Natural killer cell (primary cell): Measurements from ENCODE around the gene TMEM88. TPM values are rescaled to one million over a fixed set of nuclear protein-coding genes. Genes with fewer than 3 reads are reported as not detected.

Source experiments
- ATAC-seq, 3 donors: fragments of 150-1000 bp in 2 of 3; fragments of 200-7000 bp in 1 of 3; cut with Tn5 transposase; 1 replicate in 1 of 3; 2 replicates in 2 of 3; pipeline ENCODE4 v1.10.0; 2021; ENCODE audit warnings: mild to moderate bottlenecking in 2 of 3, moderate library complexity in 2 of 3
- DNase-seq, 2 donors: peaks; one replicate each; pipeline versions ENCODE4 v3.0.0 to v3.0.0-alpha.2; 2013 to 2021; ENCODE audit warnings: mixed read lengths in 1 of 2
- H3K27ac ChIP-seq: one replicate; pipeline ENCODE4 v1.5.1; 2013; ENCODE audit warnings: mild to moderate bottlenecking, low read length
- H3K27me3 ChIP-seq: one replicate; pipeline ENCODE4 v1.6.1; 2013; ENCODE audit warnings: low read length; ENCODE audit not compliant: control insufficient read depth, insufficient read depth
- H3K36me3 ChIP-seq: one replicate; pipeline ENCODE4 v1.6.1; 2013; ENCODE audit warnings: low read length; ENCODE audit not compliant: control insufficient read depth, insufficient read depth
- H3K4me1 ChIP-seq: one replicate; pipeline ENCODE4 v1.6.1; 2013; ENCODE audit warnings: low read length; ENCODE audit not compliant: control insufficient read depth, insufficient read depth
- H3K4me3 ChIP-seq: one replicate; pipeline ENCODE4 v1.5.1; 2013; ENCODE audit warnings: low read length
- H3K9me3 ChIP-seq: one replicate; pipeline ENCODE4 v1.6.1; 2013; ENCODE audit warnings: low read length; ENCODE audit not compliant: control insufficient read depth, insufficient read depth
- H3K27ac Mint-ChIP-seq, 2 donors: one replicate each; pipeline ENCODE4 v1.8.0; 2022; ENCODE audit warnings: mild to moderate bottlenecking in 2 of 2, mixed read lengths in 2 of 2, moderate library complexity in 1 of 2
- H3K27me3 Mint-ChIP-seq, 2 donors: one replicate each; pipeline ENCODE4 v1.8.0; 2022; ENCODE audit warnings: low read depth in 2 of 2, mixed read lengths in 2 of 2
- H3K36me3 Mint-ChIP-seq: one replicate; pipeline ENCODE4 v1.8.0; 2022; ENCODE audit warnings: mixed read lengths
- H3K4me1 Mint-ChIP-seq, 2 donors: one replicate each; pipeline ENCODE4 v1.8.0; 2022; ENCODE audit warnings: mixed read lengths in 2 of 2
- H3K4me3 Mint-ChIP-seq: one replicate; pipeline ENCODE4 v1.8.0; 2022; ENCODE audit warnings: mild to moderate bottlenecking, moderate library complexity, mixed read lengths
- H3K9me3 Mint-ChIP-seq, 2 donors: one replicate each; pipeline ENCODE4 v1.8.0; 2022; ENCODE audit warnings: mixed read lengths in 2 of 2
- CTCF ChIP-seq: fragments of 200-600 bp; IDR thresholded peaks from one replicate; pipeline ENCODE4 v1.8.0; 2022; ENCODE audit warnings: antibody characterized with exemption
- WGBS: methylation state at CpG from one replicate; pipeline ENCODE4 v1.1.7; 2013; ENCODE audit warnings: missing lambda C conversion rate; ENCODE audit not compliant: insufficient coverage; 5-methylcytosine and 5-hydroxymethylcytosine counted together
- intact Hi-C: fragments of 100-400 bp; cut with micrococcal nuclease; formaldehyde crosslinking; loops from one replicate; pipeline ENCODE4 v1.14.2; 2022
- total RNA-seq, 4 donors: library from RNA; stranded (reverse); fragments of 120-200 nt in 1 of 4; gene quantifications; one replicate each; pipeline versions ENCODE4 v1.2.3 to v1.2.4, GENCODE V29; 2013 to 2022

TMEM88 gene
- total RNA-seq, 3 donors from 2014 or later (not counting 1 experiment from before 2014, with no cell fraction given), result 12.7 to 45.5 (median 27.6) TPM

- Histone ChIP-seq H3K36me3 (no peaks in the 10 kb centered on the region), H3K9me3 (no peaks in the 10 kb centered on the region), H3K27ac (no peak overlapping the region), H3K4me3 (no peak overlapping the region), H3K27me3 (no peaks in the 10 kb centered on the region), H3K4me1 (peaks cover 15% of the 10 kb centered on the region)
- no peak overlapping the region for H3K4me3 Mint-ChIP-seq
- H3K9me3 Mint-ChIP-seq, result no peaks in the 10 kb centered on the region
- H3K36me3 Mint-ChIP-seq, result no peaks in the 10 kb centered on the region
- no peak overlapping the region for H3K27ac Mint-ChIP-seq
- 90% methylated on average over 8 of the region's 8 CpGs for WGBS
- no peak for TF ChIP-seq CTCF
- peaks cover 7 to 23% of the 10 kb centered on the region in 2 donors for H3K4me1 Mint-ChIP-seq
- peaks cover 8 to 11% of the 10 kb centered on the region in 2 donors for H3K27me3 Mint-ChIP-seq
- DNase-seq (no peak), ATAC-seq (no peak)
- intact Hi-C loops, result no loop called here
Measured at GRCh38 chr17:7830616-7831015, 24.2 kb upstream of the TMEM88 start.

- no peak overlapping the region for H3K27ac ChIP-seq
- Mint-ChIP-seq H3K27ac (no peak overlapping the region), H3K36me3 (no peaks in the 10 kb centered on the region), H3K9me3 (no peaks in the 10 kb centered on the region), H3K4me1 (peaks cover 9 to 29% of the 10 kb centered on the region in 2 donors), H3K4me3 (no peak overlapping the region), H3K27me3 (peaks cover 8 to 13% of the 10 kb centered on the region in 2 donors)
- no peaks in the 10 kb centered on the region for H3K9me3 ChIP-seq
- H3K4me3 ChIP-seq, result no peak overlapping the region
- H3K27me3 ChIP-seq, result no peaks in the 10 kb centered on the region
- WGBS, result 80% methylated on average over 7 of the region's 7 CpGs
- ATAC-seq (no peak), DNase-seq (no peak)
- TF ChIP-seq CTCF, result no peak
- intact Hi-C loops, result no loop called here
- H3K36me3 ChIP-seq, result no peaks in the 10 kb centered on the region
- peaks cover 21% of the 10 kb centered on the region for H3K4me1 ChIP-seq
Measured at GRCh38 chr17:7831233-7831632, 23.6 kb upstream of the TMEM88 start.

- Histone ChIP-seq H3K4me1 (peaks cover 32% of the 10 kb centered on the region), H3K36me3 (no peaks in the 10 kb centered on the region), H3K27ac (no peak overlapping the region), H3K27me3 (no peaks in the 10 kb centered on the region), H3K4me3 (no peak overlapping the region), H3K9me3 (no peaks in the 10 kb centered on the region)
- intact Hi-C loops, result no loop called here
- Mint-ChIP-seq H3K4me1 (peaks cover 21 to 41% of the 10 kb centered on the region in 2 donors), H3K4me3 (no peak overlapping the region), H3K27me3 (peaks cover 0 to 12% of the 10 kb centered on the region in 2 donors), H3K27ac (no peak overlapping the region), H3K9me3 (no peaks in the 10 kb centered on the region), H3K36me3 (no peaks in the 10 kb centered on the region)
- DNase-seq (no peak), ATAC-seq (no peak)
- 88% methylated on average over 8 of the region's 10 CpGs for WGBS
- TF ChIP-seq CTCF, result no peak
Measured at GRCh38 chr17:7832431-7832830, 22.4 kb upstream of the TMEM88 start.
